Measurements from ENCODE around the gene CAMK2A. TPM values are rescaled to one million over a fixed set of nuclear protein-coding genes. Genes with fewer than 3 reads are reported as not detected.

The CAMK2A gene
- total and polyA plus RNA-seq, 9 donors: 0.12 to 1.3 (median 0.62) TPM

DNA sequence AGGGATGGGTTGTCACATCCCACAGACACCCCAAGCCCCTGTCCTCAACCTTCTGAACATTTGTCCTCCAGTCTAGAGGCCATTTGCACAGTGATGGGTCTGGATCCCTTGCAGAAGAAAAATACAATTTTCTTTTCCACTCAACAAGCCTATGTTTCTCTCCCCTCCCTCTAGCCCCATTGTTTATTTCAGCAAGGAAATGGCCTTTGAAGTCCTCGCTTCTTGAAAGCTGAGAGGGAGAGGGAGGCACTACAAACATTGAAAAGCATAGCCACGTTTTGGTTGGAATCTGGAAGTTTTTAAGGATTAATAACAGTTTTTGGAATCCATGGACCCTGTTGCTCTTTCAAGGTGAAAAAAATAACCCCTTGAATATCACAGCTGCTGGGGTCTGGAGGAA is 37.1 kb upstream of the CAMK2A start:
- no peak overlapping the region for H3K4me3 ChIP-seq
- DNase-seq: no peak
- H3K4me1 ChIP-seq (ENCODE audit: insufficient read depth): no peaks in the 10 kb centered on the region
- H3K27ac ChIP-seq: no peak overlapping the region
- 11 to 21% (median 20%) methylated on average over 2 of the region's 2 CpGs for WGBS, 3 donors
- no peaks in the 10 kb centered on the region for H3K9me3 ChIP-seq
- no peak for TF ChIP-seq POLR2A (IDR thresholded peaks at IDR 0.05)
- TF ChIP-seq EP300 (IDR thresholded peaks at IDR 0.05): no peak
- TF ChIP-seq CTCF (IDR thresholded peaks at IDR 0.05): no peak
- H3K27me3 ChIP-seq: no peaks in the 10 kb centered on the region
- no peaks in the 10 kb centered on the region for H3K36me3 ChIP-seq
- intact Hi-C loops (cut with DNase I): no loop called here

DNA sequence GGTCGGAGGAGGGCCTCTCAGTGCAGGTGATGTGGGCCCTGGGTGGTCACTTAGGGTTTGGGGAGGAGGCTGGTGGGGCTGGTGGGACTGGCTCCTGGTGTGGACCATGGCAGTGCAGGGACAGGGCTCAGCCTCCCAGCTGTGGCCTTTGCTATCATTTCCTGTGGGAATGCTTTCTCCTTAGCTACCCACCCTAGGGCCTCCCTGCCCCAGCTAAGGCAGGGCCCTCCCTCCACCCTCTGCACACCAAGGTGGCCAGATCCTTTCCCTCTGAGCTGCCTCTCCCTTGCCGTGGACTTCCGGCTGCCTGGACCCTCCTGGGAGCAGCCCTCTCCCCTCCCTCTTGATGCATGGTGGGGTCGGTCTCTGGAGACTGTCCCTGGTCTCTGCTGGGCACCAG is 35.9 kb upstream of the CAMK2A start:
- Histone ChIP-seq H3K9me3 (no peaks in the 10 kb centered on the region), H3K4me1 (ENCODE audit: insufficient read depth) (no peaks in the 10 kb centered on the region), H3K36me3 (no peaks in the 10 kb centered on the region), H3K27me3 (no peaks in the 10 kb centered on the region), H3K27ac (no peak overlapping the region), H3K4me3 (no peak overlapping the region)
- intact Hi-C loops (cut with DNase I): no loop called here
- DNase-seq: no peak
- TF ChIP-seq POLR2A (IDR thresholded peaks at IDR 0.05) (no peak), CTCF (IDR thresholded peaks at IDR 0.05) (no peak), EP300 (IDR thresholded peaks at IDR 0.05) (no peak)
- 76 to 89% (median 77%) methylated on average over 4 of the region's 4 CpGs for WGBS, 3 donors

DNA sequence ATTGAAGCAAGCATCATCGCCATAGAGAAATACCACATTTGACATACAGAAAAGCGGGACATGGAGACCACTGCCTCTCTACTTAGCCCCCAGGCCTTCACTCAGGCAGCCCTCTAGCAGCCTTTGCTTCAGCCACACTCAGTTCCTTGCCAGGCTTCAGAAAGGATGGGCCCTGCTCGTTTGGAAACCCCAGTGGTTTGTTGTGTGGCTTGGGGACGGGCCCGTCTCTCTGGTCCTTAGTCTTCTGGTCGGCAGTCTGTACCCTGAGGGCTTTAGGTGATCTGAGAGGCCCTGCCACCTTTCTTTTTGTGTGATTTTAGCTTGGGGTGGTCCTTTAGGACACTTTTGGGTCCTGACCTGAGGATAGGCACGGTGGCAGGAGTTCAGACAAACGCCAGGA is 34.2 kb upstream of the CAMK2A start:
- Histone ChIP-seq H3K4me1 (ENCODE audit: insufficient read depth) (no peaks in the 10 kb centered on the region), H3K36me3 (no peaks in the 10 kb centered on the region), H3K4me3 (no peak overlapping the region), H3K27ac (no peak overlapping the region), H3K9me3 (no peaks in the 10 kb centered on the region), H3K27me3 (no peaks in the 10 kb centered on the region)
- DNase-seq: no peak
- intact Hi-C loops (cut with DNase I): no loop called here
- 79 to 96% (median 82%) methylated on average over 8 of the region's 8 CpGs for WGBS, 3 donors
- no peak for TF ChIP-seq POLR2A (IDR thresholded peaks at IDR 0.05)
- TF ChIP-seq EP300 (IDR thresholded peaks at IDR 0.05): no peak

- no peak for DNase-seq
- intact Hi-C loops (cut with DNase I): no loop called here
- TF ChIP-seq POLR2A (IDR thresholded peaks at IDR 0.05) (no peak), EP300 (IDR thresholded peaks at IDR 0.05) (no peak), CTCF (IDR thresholded peaks at IDR 0.05) (no peak)
- H3K4me3 ChIP-seq: no peak overlapping the region
- no peaks in the 10 kb centered on the region for H3K9me3 ChIP-seq
- no peak overlapping the region for H3K27ac ChIP-seq
- H3K27me3 ChIP-seq: no peaks in the 10 kb centered on the region
- 88 to 90% (median 88%) methylated on average over 6 of the region's 6 CpGs for whole genome bisulfite sequencing, 3 donors
- H3K36me3 ChIP-seq: no peaks in the 10 kb centered on the region
- no peaks in the 10 kb centered on the region for H3K4me1 ChIP-seq (ENCODE audit: insufficient read depth)
Observed at GRCh38 chr5:150323092-150323491, 33.5 kb upstream of the CAMK2A start.

GRCh38 chr5:150322202-150322601 is 32.6 kb upstream of the CAMK2A start:
- H3K4me3 ChIP-seq: no peak overlapping the region
- no peak for TF ChIP-seq EP300 (IDR thresholded peaks at IDR 0.05)
- no peak for TF ChIP-seq CTCF (IDR thresholded peaks at IDR 0.05)
- TF ChIP-seq POLR2A (IDR thresholded peaks at IDR 0.05): no peak
- no peak overlapping the region for H3K27ac ChIP-seq

More at GRCh38 chr5:150322202-150322601, 32.6 kb upstream of the CAMK2A start:
- no peaks in the 10 kb centered on the region for H3K4me1 ChIP-seq (ENCODE audit: insufficient read depth)
- H3K27me3 ChIP-seq: no peaks in the 10 kb centered on the region
- DNase-seq: no peak
- intact Hi-C loops (cut with DNase I): no loop called here
- H3K9me3 ChIP-seq: no peaks in the 10 kb centered on the region
- H3K36me3 ChIP-seq: no peaks in the 10 kb centered on the region
